ENCODE data around the gene EWSR1.

The EWSR1 gene

DNA sequence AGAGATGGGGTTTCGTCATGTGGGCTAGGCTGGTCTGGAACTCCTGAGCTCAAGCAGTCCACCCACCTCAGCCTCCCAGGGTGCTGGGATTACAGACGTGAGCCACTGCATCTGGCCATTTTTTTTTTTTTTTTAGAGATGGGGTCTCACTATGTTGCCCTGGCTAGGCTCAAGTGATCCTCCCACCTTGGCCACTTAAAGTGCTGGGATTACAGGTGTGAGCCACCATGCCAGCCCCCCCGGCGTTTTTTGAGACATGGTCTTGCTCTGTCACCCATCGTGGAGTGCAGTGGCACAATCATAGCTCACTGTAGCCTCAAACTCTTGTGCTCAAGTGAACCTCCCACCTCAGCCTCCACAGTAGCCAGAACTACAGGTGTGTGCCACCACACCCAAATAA lies 16.8 kb upstream of the EWSR1 start:
- Histone ChIP-seq H3K4me3 (replicated peaks; ENCODE audit: insufficient read depth, low read length) (no peak overlapping the region), H3K27ac (replicated peaks) (no peak overlapping the region), H3K27me3 (ENCODE audit: insufficient read depth, poor library complexity, severe bottlenecking) (no peaks in the 10 kb centered on the region)
- DNase-seq (ENCODE audit: low read depth in 1 of 2, low spot score in 1 of 2) = no peak
- TF ChIP-seq SPI1 (IDR thresholded peaks at IDR 0.05; ENCODE audit: borderline replicate concordance, low read depth) (no peak), GABPA (IDR thresholded peaks at IDR 0.05; ENCODE audit: low read depth) (no peak), POLR2AphosphoS5 (IDR thresholded peaks at IDR 0.05; ENCODE audit: low read depth) (no peak)
- TF ChIP-seq, protein P1, sequence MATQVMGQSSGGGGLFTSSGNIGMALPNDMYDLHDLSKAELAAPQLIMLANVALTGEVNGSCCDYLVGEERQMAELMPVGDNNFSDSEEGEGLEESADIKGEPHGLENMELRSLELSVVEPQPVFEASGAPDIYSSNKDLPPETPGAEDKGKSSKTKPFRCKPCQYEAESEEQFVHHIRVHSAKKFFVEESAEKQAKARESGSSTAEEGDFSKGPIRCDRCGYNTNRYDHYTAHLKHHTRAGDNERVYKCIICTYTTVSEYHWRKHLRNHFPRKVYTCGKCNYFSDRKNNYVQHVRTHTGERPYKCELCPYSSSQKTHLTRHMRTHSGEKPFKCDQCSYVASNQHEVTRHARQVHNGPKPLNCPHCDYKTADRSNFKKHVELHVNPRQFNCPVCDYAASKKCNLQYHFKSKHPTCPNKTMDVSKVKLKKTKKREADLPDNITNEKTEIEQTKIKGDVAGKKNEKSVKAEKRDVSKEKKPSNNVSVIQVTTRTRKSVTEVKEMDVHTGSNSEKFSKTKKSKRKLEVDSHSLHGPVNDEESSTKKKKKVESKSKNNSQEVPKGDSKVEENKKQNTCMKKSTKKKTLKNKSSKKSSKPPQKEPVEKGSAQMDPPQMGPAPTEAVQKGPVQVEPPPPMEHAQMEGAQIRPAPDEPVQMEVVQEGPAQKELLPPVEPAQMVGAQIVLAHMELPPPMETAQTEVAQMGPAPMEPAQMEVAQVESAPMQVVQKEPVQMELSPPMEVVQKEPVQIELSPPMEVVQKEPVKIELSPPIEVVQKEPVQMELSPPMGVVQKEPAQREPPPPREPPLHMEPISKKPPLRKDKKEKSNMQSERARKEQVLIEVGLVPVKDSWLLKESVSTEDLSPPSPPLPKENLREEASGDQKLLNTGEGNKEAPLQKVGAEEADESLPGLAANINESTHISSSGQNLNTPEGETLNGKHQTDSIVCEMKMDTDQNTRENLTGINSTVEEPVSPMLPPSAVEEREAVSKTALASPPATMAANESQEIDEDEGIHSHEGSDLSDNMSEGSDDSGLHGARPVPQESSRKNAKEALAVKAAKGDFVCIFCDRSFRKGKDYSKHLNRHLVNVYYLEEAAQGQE (IDR thresholded peaks at IDR 0.05; ENCODE audit: insufficient replicate concordance, low read depth) = no peak
- TF ChIP-seq, protein P2, sequence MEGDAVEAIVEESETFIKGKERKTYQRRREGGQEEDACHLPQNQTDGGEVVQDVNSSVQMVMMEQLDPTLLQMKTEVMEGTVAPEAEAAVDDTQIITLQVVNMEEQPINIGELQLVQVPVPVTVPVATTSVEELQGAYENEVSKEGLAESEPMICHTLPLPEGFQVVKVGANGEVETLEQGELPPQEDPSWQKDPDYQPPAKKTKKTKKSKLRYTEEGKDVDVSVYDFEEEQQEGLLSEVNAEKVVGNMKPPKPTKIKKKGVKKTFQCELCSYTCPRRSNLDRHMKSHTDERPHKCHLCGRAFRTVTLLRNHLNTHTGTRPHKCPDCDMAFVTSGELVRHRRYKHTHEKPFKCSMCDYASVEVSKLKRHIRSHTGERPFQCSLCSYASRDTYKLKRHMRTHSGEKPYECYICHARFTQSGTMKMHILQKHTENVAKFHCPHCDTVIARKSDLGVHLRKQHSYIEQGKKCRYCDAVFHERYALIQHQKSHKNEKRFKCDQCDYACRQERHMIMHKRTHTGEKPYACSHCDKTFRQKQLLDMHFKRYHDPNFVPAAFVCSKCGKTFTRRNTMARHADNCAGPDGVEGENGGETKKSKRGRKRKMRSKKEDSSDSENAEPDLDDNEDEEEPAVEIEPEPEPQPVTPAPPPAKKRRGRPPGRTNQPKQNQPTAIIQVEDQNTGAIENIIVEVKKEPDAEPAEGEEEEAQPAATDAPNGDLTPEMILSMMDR (IDR thresholded peaks at IDR 0.05; ENCODE audit: insufficient read depth, low read length) = no peak

DNA sequence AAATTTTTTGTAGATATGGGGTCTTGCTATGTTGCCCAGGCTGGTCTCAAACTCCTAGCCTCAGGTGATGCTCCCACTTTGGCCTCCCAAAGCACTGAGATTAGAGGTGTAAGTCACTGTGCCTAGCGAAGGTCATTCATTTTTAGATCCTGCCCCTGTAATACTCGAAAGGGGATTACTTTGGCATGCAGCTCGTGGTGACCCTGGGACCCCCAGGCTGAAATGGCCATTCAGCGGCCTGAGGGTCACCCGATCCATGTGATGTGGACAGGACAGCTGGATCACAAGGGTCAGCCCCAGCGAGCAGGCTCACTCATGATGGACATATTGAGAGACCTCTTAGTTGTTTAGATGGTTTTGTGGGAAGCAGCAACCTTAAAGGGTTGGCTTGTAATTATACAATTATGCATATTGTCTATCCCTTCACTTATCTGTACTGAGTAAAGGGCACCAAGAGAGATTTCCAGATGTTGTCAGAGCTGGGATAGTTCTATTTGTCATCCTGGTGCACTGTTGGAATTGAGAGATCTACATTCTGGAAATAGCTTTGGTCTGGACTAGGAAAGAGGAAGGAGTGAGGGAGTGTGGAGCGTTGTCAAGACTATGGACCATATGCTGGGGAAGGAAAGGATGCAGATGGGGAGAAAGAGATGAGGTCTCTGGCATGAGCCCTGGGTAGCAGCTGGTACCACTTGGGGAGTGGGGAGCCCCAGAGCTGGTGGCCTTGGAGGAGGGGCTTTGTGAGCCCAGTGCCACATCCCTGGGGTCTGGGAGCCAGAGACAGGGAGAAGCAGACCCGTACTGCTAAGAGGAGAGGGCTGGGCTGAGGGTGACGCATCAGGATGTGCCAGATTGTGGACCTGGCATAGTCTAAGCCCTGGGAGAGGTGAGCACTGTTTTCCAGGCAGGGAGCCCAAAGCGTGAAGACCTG lies 15.8 kb upstream of the EWSR1 start:
- no peaks in the 10 kb centered on the region for H3K27me3 ChIP-seq (ENCODE audit: insufficient read depth, poor library complexity, severe bottlenecking)
- no peak for DNase-seq (ENCODE audit: low read depth in 1 of 2, low spot score in 1 of 2)
- no peak overlapping the region for H3K27ac ChIP-seq (replicated peaks)
- H3K4me3 ChIP-seq (replicated peaks; ENCODE audit: insufficient read depth, low read length) = no peak overlapping the region
- TF ChIP-seq SPI1 (IDR thresholded peaks at IDR 0.05; ENCODE audit: borderline replicate concordance, low read depth) (no peak), GABPA (IDR thresholded peaks at IDR 0.05; ENCODE audit: low read depth) (no peak), POLR2AphosphoS5 (IDR thresholded peaks at IDR 0.05; ENCODE audit: low read depth) (no peak)
- TF ChIP-seq, protein P1 (IDR thresholded peaks at IDR 0.05; ENCODE audit: insufficient replicate concordance, low read depth) = no peak
- TF ChIP-seq, protein P2 (IDR thresholded peaks at IDR 0.05; ENCODE audit: insufficient read depth, low read length) = no peak

DNA sequence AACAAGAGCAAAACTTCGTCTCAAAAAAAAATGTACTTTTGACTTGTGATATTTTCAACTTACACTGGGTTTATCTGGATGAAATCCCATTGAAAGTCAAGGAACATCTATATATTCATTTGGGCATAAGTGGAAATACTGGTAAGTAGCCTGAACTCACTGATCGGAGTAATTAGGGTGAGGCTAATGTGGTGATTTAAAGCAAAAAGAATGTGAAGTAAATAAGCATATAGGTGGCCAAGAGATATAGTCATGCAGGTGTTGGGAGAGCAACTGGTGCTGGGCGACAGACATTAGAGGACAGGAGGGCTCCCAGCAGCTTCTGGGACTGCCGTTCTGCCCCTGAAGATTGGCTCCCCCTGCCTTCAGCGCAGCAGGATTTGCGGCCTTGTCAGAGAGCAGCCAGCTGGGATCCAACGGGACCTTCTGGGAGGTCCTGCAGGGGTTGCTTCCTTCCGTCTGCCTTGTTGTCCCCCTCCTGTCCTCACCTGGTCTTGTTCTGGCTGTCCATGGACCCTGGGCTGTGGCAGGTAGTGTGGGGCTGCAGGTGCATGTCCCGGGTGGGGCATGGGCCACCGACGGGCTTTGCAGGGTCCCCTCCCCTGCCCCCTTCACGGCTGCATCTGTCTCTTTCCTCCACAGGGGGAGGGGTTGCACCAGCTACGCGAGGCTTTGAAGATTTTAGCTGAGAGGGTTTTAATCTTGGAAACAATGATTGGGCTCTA lies 14.3 kb upstream of the EWSR1 start:
- no peak overlapping the region for H3K27ac ChIP-seq (replicated peaks)
- no peak for DNase-seq (ENCODE audit: low read depth in 1 of 2, low spot score in 1 of 2)
- TF ChIP-seq GABPA (IDR thresholded peaks at IDR 0.05; ENCODE audit: low read depth) (no peak), SPI1 (IDR thresholded peaks at IDR 0.05; ENCODE audit: borderline replicate concordance, low read depth) (no peak), POLR2AphosphoS5 (IDR thresholded peaks at IDR 0.05; ENCODE audit: low read depth) (no peak)
- TF ChIP-seq, protein P1 (IDR thresholded peaks at IDR 0.05; ENCODE audit: insufficient replicate concordance, low read depth) = no peak
- TF ChIP-seq, protein P2 (IDR thresholded peaks at IDR 0.05; ENCODE audit: insufficient read depth, low read length) = no peak
- H3K4me3 ChIP-seq (replicated peaks; ENCODE audit: insufficient read depth, low read length) = no peak overlapping the region
- no peaks in the 10 kb centered on the region for H3K27me3 ChIP-seq (ENCODE audit: insufficient read depth, poor library complexity, severe bottlenecking)

Data from HL-60 (cell line).